T-helper 1 cell treated with Interleukin-12 subunit alpha and Interleukin-12 subunit beta and Interleukin-4 antibody, amounts not matched to agents 30 ng/mL and 1 ng/mL, for 36 hours (primary cell): ENCODE data around the gene KDM4C. TPM values are rescaled to one million over a fixed set of nuclear protein-coding genes. Genes with fewer than 3 reads are reported as not detected.

Experiments used
- intact Hi-C: fragments of 100-400 bp; cut with micrococcal nuclease; formaldehyde crosslinking; loops from one replicate; pipeline ENCODE4 v1.15.1; 2024
- total RNA-seq: library from RNA; stranded (reverse); gene quantifications from 2 replicates; pipeline ENCODE4 v1.2.3, GENCODE V29; 2022

Gene KDM4C
- total RNA-seq, 1 donor from 2014 or later = 60.0 TPM

DNA sequence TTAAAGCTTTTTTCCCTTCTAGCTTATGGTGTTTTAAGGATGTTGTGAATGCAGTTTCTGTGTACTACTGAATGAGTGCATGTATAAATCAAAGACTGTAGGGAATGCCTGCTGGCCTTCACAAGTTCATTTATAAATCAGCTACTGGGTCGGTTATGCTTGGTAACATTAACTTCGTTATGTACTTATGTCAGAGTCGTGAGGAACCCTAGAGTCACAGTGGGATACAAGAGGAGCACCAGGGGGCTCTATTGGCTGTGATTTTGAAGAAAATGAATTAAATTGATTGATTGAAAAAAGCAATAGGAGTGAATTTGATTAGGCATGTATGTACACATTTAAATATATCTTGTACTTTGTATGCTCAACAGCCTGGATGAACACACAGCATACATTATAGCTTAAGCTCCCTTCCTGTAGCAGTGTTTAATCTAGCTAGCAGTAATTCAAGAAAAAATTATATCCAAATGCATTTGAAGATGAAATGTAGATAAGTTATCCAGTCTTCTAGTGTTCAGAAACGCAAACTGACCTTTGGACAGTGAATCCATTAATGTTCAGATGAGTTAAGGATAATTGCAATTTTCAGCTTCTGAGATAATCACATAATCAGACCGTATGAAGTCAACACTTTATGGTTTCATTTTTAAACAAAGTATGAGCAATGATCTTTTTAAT lies 204.2 kb downstream of the KDM4C start:
- intact Hi-C loops = no loop called here

DNA sequence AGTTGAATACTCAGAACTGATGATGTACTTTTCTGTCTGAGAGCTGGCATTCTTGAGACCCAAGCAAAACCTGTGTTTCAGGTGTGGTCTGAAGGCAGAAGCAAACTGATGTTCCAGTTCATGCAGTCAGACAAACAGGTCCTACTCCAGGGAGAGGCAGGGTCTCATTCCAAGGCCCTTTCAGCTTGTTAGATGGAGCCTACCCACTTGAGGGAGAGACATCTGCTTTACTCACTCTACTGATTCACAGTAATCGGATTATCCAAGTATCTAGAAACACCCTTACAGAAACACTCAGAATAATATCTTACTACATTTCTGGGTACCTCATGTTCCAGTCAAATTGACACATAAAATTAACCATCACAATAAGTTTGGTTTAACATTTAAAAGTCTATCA lies 207.8 kb downstream of the KDM4C start:
- intact Hi-C loops = no loop called here

DNA sequence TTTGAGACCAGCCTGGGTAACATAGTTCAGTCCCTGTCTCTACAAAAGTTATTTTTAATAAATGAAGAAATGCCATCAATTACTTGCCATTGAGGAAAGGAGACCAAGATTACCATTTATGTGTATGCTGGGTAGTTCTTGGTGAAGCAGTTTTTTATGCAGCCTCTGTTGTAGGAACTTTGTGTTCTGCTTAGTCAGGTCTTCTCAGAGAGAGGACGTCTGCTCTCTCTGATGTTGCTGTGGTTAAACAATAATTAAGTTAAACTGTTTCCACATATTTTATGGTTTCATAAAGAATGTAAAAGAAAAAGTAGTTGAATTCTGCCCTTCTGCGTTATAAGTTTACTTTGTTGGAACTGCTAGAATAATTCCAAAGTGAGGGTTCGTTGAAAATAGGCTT lies 210.5 kb downstream of the KDM4C start:
- intact Hi-C loops = no loop called here

DNA sequence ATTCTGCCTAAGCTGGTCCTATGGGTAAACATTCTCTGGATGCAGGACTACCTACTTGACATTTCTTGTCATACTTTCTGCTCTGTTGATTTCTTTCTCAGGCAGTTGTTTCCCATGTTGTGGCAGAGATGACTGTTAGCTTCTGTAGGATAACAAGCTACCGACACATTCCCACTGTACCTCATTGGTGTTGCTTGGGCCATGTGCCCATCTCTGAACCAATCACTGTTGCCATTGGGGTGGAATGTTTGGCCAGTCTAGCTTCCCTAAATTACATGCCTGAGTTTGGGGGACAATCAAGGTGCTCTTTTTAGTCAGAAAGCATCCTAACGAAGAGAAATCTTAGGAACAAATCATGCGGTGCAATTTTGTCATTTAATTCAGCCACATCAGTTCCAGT lies 212.0 kb downstream of the KDM4C start:
- intact Hi-C loops = no loop called here

DNA sequence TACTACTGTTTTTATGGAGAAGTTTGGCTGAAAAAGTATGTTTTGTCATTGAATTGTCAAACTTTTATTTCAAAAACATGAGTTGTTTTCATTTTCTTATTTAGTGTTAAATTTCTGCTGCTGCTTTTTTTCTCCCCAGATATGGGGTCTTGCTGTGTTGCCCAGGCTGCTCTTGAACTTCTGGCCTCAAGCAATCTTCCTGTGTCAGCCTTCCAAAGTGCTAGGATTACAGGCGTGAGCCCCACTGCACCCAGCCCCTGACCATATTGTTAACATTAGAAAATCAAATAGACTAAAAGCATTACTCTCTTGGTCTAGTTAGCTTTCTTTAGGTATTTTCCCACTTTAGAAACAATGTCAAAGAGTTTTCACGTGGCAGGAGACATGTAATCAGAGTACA lies 215.3 kb downstream of the KDM4C start:
- intact Hi-C loops = no loop called here

DNA sequence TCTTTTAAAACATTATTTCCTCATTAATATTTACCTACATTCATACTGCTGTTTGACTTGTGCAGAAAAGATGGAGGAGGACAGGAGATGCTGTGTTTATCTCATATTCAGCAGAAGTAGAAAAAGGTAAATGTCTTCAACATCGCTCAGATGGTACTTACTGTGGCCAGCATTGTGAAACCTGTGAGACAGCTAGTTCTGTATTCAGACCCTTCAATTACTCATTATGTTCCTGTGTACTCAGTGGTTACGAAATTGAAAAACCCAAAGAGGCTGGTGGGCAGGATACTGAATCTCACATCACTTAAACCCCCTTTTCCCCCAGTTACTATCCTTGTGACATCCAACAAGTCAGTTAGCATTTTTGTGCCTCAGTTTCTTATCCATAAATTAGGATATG lies 216.0 kb downstream of the KDM4C start:
- intact Hi-C loops = no loop called here

DNA sequence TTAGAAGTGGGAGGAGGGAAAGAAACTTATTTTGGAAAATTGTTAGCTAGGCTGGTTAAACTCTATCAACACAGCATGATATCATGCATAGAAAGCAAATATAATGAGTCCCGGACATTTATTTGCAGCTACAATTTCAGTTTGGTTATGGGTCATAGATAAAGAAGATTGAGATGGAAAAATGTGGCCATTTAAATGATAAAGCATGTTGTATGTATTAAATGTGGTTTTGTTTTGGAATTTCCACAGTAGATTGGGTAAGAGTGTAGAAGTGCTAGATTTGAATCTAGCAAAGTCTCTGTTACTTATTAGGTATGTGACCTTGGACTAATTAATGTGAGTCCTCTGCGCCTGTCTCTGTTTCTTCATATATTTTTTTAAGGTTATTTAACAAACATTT lies 217.4 kb downstream of the KDM4C start:
- intact Hi-C loops = no loop called here

DNA sequence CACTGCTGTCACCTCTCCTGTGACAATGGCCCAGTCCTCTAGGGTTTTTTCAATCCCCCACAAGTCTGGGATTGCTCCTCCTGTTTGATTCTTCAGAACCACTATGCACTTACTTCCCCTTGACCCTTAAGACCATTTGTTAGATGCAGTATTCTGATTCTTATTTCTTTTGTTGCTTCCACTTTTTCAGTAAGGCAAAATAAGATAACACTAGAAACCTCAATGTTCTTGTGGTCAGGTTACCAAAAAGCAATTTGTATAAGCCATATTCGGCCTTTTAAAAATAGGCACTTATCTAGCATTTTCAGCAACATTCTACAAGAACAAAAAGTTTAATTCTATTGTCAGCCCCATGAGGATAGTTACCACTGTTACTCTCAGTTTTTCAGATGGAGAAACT lies 220.0 kb downstream of the KDM4C start:
- intact Hi-C loops = no loop called here

DNA sequence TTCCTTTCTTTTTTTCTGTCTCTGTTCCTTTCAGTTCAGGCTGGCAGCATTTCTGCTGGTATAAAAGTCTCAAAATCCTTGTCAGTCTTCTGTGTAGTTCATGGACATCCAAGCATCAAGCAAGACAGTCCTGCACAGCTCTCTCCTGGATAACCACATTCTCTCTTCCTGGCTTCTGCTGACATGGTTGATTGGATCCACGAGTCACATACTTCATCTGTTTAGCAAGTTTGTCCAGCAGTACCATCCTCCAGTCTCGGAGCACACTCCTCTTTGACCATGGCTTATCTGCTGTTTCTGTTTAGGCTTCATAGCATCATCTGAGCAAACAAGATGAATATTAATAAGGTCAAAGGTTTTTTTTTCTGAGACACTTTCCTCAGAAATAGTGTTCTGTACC lies 220.8 kb downstream of the KDM4C start:
- intact Hi-C loops = no loop called here

DNA sequence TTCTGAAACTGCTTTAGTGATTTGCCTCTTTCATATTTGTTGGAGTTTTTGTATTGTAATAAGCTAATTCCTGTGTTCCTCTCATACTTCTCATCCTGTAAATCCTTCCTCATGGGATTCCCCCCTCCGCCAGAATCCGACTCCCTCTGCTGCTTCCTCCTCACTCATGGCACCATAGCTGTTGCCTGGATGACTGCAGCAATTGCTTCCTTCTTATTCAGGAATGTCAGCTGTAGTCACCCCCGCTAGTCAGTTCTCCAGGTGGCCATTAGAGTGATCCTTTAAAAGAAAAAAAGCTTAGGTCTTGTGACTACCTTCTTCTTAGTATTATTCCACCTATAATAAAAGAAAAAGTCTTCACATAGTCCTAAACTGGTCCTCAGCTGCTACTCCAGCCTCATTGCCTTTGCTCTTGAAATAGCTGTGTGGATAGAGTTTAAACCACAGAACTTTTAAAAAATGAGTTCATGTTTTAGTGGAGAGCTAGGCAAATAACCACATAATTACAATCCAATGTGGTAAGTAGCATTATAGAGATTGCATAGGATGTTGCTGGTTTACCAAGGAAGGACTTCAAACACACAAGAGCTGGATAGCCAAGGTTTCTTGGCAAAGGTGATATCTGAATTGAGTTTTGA lies 227.3 kb downstream of the KDM4C start:
- intact Hi-C loops = no loop called here

DNA sequence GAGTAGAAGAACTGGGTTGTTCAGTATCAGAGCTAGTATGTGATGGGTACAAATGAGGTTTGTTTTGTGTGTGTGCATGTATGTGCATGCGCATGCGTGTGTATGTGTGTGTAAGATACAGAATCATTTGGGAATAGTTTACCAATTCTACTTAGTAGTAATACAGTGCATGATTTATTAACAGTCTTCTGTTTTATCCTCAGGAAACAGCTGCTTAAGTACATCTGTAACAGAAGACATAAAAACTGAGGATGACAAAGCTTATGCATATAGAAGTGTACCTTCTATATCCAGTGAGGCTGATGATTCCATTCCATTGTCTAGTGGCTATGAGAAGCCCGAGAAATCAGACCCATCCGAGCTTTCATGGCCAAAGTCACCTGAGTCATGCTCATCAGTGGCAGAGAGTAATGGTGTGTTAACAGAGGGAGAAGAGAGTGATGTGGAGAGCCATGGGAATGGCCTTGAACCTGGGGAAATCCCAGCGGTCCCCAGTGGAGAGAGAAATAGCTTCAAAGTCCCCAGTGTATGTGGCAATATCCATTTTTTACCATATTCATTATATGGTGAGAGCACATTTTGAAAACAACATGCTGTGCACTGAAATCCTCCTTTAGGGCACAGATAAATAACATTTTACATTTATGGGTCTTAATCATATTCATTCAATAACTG lies 228.5 kb downstream of the KDM4C start:
- intact Hi-C loops = no loop called here

DNA sequence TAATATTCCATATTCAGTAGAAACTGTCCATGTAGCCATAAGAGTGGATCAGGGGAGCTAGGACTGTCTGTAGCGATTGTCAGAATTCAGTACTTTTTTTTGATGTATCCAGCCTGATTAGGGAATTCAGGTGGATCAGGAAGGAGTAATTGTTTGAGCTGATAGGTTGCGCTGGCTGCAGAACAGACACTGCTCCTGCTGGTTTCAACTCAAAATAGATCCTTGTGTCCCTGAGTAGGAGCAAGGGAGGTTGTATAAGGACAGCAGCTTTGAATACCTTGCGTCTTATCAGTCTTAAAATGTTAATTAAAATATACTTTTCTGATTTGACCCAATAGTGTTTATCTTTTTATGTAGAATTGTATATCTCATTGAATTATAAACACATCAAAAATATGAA lies 229.6 kb downstream of the KDM4C start:
- intact Hi-C loops = no loop called here

DNA sequence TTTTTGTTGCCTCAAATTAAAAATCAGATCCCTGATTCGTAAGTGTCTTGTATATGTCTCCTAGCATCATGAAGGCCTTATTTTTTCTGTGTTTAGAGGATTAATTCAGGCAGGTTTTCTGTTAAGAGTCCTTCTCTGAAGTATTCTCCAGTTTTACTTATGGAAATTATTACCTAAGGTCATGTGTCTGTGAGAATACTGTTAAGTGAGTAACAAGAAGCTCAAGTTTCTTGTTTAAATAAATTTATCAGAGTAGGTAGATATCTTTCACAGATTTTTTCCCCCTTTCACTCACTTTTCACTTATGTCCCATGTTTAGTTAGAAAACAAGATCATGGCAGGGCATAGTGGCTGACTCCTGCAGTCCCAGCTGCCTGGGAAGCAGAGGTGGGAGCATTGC lies 233.6 kb downstream of the KDM4C start:
- intact Hi-C loops = no loop called here

DNA sequence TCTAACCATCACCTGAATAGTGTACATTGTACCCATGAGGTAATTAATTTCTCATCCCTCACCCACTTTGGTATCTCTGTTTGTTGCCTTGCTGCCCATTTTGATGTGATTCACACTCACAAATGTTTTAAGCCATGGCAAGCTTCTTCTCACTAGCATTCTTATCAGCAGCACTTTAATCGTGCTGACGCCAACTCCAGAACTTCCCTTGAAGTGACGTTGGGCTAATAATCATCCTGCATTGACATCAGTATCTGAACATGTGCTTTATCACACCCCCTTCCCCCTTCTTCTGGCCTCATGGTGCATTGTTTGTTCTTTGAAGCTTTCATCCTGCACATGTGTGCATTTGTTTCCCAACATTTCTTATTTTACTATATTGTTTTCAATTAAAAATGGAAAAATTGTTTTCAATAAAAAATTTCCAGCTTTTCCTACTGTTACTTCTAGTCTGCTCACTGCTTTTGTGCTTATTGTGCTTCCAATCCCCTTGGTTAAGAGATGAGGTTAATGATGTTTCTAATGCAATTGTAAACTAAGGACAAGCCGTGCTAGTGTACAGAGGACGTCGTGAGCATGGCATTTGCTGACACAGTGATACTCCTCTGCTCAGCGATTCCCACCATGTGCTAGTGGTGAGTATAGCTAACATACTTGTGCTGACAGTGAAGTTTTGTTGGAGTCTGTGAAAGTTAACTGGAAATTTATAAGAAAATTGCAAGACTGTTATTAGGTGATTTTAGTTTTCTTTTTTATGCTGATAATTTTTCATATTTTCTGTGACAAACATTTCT lies 238.5 kb downstream of the KDM4C start:
- intact Hi-C loops = no loop called here

DNA sequence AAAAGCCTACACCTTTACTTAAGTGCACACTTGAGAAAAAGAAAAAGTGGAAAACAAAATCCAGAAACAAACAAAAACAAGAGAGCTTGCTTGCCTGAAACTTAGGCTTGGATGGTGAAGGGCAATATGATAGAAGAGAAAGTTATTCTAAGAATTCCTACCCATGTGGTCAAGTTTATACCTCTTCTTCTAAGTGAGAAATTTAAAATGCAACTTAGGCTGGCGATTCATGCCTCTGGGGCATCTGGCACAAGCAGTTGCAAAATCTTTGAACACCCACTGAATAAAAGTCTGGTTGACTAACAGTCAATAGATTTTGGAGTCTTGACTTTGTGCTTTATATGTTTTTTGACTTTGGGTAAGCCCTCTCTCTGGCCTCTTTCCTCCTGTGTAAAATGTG lies 239.6 kb downstream of the KDM4C start:
- intact Hi-C loops = no loop called here

DNA sequence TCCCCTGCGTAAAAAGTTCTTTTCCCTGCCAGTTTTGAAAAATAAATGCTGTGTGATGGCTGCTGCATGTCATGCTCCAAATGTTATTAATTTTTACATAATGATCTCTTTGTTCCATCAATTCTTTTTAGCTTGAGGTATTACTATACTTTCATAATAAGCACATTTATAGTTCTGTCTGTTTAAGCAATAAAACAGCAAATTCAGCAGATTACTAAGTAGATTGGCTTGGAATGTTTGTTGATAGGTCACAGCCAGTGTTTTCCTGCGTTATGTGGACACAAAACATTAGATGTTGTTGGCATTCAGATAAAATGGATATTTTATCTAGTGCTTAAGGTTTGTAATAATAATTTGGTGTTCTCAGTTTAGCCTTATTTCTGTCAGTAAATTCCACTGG lies 242.0 kb downstream of the KDM4C start:
- intact Hi-C loops = no loop called here

DNA sequence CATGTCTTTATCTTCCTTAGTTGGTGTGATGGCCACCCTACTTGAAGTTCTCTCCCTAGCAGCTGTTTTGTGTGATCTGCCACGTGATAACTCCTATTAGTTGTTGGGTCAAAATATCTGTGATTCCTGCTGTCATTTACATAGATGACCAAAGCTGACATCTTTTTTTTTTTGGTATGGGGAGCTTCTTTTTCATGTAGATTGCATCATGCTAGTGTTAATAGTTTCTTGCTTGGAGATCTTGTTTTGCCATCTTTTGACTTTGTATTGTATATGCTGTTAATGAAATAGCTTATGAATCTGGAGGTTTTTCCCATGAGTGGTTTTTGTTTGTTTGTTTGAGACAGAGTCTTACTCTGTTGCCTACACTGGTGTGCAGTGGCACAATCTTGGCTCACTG lies 243.8 kb downstream of the KDM4C start:
- intact Hi-C loops = no loop called here

DNA sequence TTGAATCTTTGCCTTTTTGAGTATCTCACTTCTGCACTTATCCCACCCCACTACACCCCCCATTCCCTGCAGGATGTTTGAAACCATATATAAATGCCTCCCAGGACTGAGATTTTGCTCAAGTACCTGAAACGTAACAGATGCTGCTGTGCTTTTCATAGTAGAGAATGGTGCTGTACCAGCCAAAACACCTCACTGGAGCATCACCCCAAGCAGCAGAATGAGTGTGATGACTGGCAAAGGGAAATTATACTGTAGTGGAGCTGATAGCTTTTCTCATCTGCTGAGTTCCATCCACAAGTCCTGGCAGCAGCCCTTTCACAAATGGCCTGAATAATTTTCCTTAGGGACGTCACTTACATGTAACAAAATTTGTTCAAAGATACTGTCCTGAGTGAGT lies 246.1 kb downstream of the KDM4C start:
- intact Hi-C loops = no loop called here

DNA sequence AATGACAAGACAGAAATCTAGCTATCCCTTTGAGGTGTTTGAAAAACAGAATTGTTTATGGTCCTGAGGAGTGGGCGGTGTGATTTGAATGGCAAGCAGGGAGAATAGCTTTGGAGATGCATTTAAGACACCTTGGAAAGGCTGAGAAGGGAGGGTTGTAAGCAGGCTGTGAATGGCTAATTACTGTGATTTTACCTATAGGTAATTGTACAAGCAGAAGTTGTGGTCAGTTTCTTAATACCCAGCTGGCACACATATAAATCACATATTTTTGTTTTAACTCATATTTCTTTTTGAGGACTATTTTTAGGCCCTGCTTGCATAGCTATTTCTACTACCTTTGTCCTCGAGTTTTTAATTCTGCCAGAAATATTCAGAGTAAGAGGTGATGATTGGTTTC lies 248.6 kb downstream of the KDM4C start:
- intact Hi-C loops = no loop called here

DNA sequence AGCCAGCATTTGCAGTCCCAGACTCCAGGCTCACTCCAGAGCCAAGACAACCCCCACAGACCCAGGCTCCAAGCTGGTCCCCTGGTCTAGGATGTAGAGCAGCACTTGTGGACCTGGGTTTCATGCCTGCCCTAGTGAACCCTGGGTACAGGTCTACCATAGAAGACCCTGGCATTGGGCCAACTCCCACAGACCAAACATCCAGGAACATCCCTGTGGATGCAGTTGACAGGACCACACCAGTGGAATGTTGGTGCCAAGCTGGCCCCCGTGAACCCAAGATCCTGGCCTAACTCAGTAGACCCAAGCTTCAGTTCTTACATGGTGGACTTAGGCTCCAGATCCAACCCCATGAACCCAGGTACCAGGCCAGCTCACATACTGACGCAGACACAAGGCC lies 250.6 kb downstream of the KDM4C start:
- intact Hi-C loops = no loop called here

DNA sequence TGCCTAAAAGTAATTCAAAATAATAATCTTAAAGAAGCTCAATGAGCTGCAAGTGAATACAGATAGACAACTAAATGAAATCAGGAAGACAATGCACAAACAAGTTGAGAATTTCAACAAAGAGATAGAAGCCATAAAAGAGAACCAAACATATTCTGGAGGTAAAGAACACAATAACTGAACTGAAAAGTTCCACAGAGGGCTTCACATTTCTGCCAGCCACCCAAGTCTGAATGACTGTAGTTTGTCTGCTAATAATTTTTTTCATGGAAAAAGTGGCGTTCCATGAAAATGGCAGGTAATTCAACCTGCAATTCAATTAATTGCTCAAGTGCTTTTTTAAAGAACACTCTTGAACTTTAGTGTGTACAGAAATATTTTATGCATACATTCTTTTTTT lies 251.3 kb downstream of the KDM4C start:
- intact Hi-C loops = no loop called here

DNA sequence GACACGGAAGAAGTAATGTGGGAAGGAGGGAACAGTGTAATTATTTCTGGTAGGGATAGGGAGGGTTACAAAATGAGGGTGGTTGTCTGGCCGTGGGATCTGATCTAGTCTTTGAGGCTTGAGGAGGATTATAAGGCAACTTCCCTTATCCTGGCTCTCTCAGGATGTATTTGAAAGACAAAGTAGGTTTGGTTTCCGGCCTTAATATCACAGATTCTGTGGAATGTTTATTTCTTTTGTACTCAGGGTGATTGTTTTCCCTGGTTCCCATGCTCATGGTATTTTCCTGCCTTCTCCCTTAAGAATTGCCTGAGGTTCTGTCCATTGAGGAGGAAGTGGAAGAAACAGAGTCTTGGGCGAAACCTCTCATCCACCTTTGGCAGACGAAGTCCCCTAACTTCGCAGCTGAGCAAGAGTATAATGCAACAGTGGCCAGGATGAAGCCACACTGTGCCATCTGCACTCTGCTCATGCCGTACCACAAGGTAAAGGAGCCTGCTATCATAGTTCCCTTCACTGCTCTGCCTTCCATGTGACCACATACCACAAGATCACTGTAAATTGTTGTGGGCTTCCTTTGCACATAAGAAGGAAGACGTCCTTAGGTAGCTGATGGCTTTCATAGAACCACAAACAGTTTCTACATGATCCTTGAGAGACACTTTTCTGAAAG lies 253.8 kb downstream of the KDM4C start:
- intact Hi-C loops = no loop called here
